Endodermal cell (in vitro differentiated cells): ENCODE data around the gene CTU2. TPM values are rescaled to one million over a fixed set of nuclear protein-coding genes. Genes with fewer than 3 reads are reported as not detected.

ENCODE experiments used
- DNase-seq: peaks from one replicate; pipeline ENCODE4 v3.0.0-alpha.2; 2017
- H3K27ac ChIP-seq: 2 replicates; pipeline ENCODE4 v1.5.1; 2013; ENCODE audit warnings: mild to moderate bottlenecking, low read depth, low read length, moderate library complexity
- H3K27me3 ChIP-seq: 2 replicates; pipeline ENCODE4 v1.6.1; 2013; ENCODE audit warnings: mild to moderate bottlenecking, low read length, moderate library complexity; ENCODE audit not compliant: insufficient read depth, control insufficient read depth, poor library complexity, severe bottlenecking
- H3K36me3 ChIP-seq: 2 replicates; pipeline ENCODE4 v1.7.0; 2013; ENCODE audit warnings: mild to moderate bottlenecking, low read length, moderate library complexity; ENCODE audit not compliant: control insufficient read depth, insufficient read depth
- H3K4me1 ChIP-seq: one replicate; pipeline ENCODE4 v1.7.0; 2013; ENCODE audit warnings: low read length; ENCODE audit not compliant: control insufficient read depth, insufficient read depth
- H3K4me3 ChIP-seq: 2 replicates; pipeline ENCODE4 v1.5.1; 2013; ENCODE audit warnings: mild to moderate bottlenecking, low read length, moderate library complexity
- H3K9ac ChIP-seq: 2 replicates; pipeline ENCODE4 v1.6.1; 2013; ENCODE audit warnings: mild to moderate bottlenecking, low read length, moderate library complexity; ENCODE audit not compliant: poor library complexity, severe bottlenecking; ENCODE audit errors: extremely low read depth
- H3K9me3 ChIP-seq: 2 replicates; pipeline ENCODE4 v1.6.1; 2013; ENCODE audit warnings: mild to moderate bottlenecking, low read length, moderate library complexity; ENCODE audit not compliant: control insufficient read depth
- H3K27ac Mint-ChIP-seq: 2 replicates; pipeline ENCODE4 v1.8.0; 2020; ENCODE audit warnings: mixed read lengths
- H3K27me3 Mint-ChIP-seq: 2 replicates; pipeline ENCODE4 v1.8.0; 2021; ENCODE audit warnings: mild to moderate bottlenecking, mixed read lengths; ENCODE audit not compliant: insufficient read depth
- H3K36me3 Mint-ChIP-seq: 2 replicates; pipeline ENCODE4 v1.8.0; 2020; ENCODE audit warnings: low read depth, mixed read lengths
- H3K4me1 Mint-ChIP-seq: 2 replicates; pipeline ENCODE4 v1.8.0; 2020; ENCODE audit warnings: mixed read lengths
- H3K4me3 Mint-ChIP-seq: 2 replicates; pipeline ENCODE4 v1.8.0; 2020; ENCODE audit warnings: mild to moderate bottlenecking, moderate library complexity, mixed read lengths
- H3K9me3 Mint-ChIP-seq: 2 replicates; pipeline ENCODE4 v1.8.0; 2020; ENCODE audit warnings: mild to moderate bottlenecking, mixed read lengths
- WGBS, 2 experiments: methylation state at CpG; one replicate each; pipeline versions ENCODE4 v1.1.5 to v1.1.7; 2013; ENCODE audit warnings: missing lambda C conversion rate in 2 of 2, mixed read lengths in 1 of 2; ENCODE audit not compliant: insufficient coverage in 1 of 2, insufficient read length in 1 of 2; 5-methylcytosine and 5-hydroxymethylcytosine counted together
- total RNA-seq, 2 donors: library from RNA; stranded (reverse); fragmentation: NEBNext Ultra II Directional in 1 of 2; extraction: Animal tissue kit (Norgen Biotek cat#: 25700) in 1 of 2; gene quantifications; 2 replicates in 1 of 2; 3 replicates in 1 of 2; pipeline ENCODE4 v1.2.1, GENCODE V29; 2021
- TF ChIP-seq, protein P1 (sequence below): fragments of 200-600 bp; sonication (generic); conservative IDR thresholded peaks from 2 replicates; pipeline ENCODE4 v1.5.0; 2021; ENCODE audit warnings: antibody characterized with exemption, mild to moderate bottlenecking

CTU2 gene
- total RNA-seq, 2 donors from 2014 or later = 16.7 to 24.3 TPM

DNA sequence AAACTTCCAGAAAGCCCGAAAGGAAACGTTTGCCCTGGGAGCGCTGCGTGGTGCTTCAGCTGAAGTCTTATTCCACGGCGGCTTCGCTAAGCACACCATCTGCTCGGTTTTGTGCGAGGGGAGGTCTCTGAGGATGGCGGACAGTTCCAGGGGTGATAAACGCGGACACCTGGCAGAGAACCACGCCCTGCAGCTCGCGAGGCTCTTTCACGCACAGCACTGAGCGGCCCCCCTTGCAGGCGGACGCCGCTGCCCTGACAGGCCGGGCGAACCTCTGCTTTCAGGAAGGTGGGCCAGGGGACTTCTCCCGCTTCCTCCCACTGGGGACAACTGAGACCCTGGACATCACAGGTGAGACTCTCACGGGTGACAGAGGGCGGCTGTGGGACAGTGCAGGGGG is 47.1 kb upstream of the CTU2 start:
- Mint-ChIP-seq H3K4me1 (peaks cover 6% of the 10 kb centered on the region), H3K36me3 (peaks cover 10% of the 10 kb centered on the region), H3K4me3 (no peak overlapping the region), H3K27ac (no peak overlapping the region), H3K27me3 (no peaks in the 10 kb centered on the region), H3K9me3 (no peaks in the 10 kb centered on the region)
- TF ChIP-seq, protein P1, sequence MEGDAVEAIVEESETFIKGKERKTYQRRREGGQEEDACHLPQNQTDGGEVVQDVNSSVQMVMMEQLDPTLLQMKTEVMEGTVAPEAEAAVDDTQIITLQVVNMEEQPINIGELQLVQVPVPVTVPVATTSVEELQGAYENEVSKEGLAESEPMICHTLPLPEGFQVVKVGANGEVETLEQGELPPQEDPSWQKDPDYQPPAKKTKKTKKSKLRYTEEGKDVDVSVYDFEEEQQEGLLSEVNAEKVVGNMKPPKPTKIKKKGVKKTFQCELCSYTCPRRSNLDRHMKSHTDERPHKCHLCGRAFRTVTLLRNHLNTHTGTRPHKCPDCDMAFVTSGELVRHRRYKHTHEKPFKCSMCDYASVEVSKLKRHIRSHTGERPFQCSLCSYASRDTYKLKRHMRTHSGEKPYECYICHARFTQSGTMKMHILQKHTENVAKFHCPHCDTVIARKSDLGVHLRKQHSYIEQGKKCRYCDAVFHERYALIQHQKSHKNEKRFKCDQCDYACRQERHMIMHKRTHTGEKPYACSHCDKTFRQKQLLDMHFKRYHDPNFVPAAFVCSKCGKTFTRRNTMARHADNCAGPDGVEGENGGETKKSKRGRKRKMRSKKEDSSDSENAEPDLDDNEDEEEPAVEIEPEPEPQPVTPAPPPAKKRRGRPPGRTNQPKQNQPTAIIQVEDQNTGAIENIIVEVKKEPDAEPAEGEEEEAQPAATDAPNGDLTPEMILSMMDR = no peak
- H3K4me1 ChIP-seq = no peaks in the 10 kb centered on the region
- no peak overlapping the region for H3K4me3 ChIP-seq
- no peak overlapping the region for H3K9ac ChIP-seq
- H3K27ac ChIP-seq = no peak overlapping the region
- no peaks in the 10 kb centered on the region for H3K27me3 ChIP-seq
- no peaks in the 10 kb centered on the region for H3K9me3 ChIP-seq
- DNase-seq = no peak
- H3K36me3 ChIP-seq = peaks cover 5% of the 10 kb centered on the region
- WGBS, 2 experiments = 93 to 95% methylated on average over 18 to 25 of the region's 25 CpGs

DNA sequence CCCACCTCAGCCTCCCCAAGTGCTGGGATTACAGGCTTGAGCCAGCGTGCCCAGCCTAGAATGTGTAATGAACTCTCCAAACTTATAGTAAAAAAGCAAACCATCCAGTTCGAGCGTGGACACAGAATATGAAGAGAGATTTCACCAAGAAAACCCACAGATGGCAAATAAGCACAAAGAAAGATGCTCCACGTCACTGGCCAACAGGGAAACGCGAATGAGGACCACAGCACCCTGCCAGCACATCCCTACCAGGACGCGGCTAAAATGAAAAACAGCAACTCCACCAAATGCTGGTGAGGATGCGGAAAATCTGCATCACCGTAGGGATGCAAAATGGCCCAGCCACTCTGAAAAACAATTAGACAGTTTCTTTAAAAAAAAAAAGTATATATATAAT is 44.8 kb upstream of the CTU2 start:
- Histone ChIP-seq H3K27me3 (no peaks in the 10 kb centered on the region), H3K27ac (no peak overlapping the region), H3K9me3 (no peaks in the 10 kb centered on the region), H3K9ac (no peak overlapping the region), H3K36me3 (peaks cover 14% of the 10 kb centered on the region), H3K4me3 (peak overlapping the region; percentile 87), H3K4me1 (no peaks in the 10 kb centered on the region)
- peaks cover 6% of the 10 kb centered on the region for H3K4me1 Mint-ChIP-seq
- H3K4me3 Mint-ChIP-seq = peak overlapping the region; percentile 87
- no peaks in the 10 kb centered on the region for H3K9me3 Mint-ChIP-seq
- 85 to 88% methylated on average over 8 to 10 of the region's 10 CpGs for WGBS, 2 experiments
- H3K27ac Mint-ChIP-seq = no peak overlapping the region
- no peak for DNase-seq
- no peaks in the 10 kb centered on the region for H3K27me3 Mint-ChIP-seq
- TF ChIP-seq, protein P1 = no peak
- peaks cover 4% of the 10 kb centered on the region for H3K36me3 Mint-ChIP-seq

DNA sequence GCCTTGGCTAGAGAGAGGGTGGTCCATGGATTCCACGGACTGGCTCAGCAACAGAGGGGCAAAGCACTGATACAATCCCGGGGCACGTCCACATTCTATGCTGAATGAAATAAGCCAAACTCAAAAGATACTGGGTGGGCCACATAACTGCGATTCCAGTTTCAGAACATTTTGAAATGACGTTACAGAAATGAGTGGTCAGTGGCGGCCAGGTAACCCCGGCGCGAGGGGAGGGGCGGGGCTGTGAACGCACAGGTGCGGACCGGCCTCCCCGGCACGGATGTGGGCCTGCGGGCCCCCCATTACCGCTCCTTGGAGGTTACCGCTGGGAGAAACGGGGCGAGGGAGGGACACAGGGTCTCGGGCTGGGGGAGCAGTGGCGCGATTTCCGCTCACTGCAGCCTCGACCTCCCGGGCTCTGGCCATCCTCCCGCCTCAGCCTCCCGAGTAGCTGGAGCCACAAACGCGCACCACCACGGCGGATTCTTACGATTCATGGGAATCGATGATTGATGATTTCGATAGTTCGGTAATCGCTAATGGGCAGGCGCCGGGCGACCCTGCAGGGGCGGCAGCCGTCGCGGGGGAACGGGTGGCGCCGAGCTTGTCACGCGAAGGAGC is 44.0 kb upstream of the CTU2 start:
- H3K27ac Mint-ChIP-seq = no peak overlapping the region
- peaks cover 14% of the 10 kb centered on the region for H3K36me3 ChIP-seq
- H3K9ac ChIP-seq = peak overlapping the region; percentile 70
- H3K9me3 ChIP-seq = no peaks in the 10 kb centered on the region
- H3K4me1 ChIP-seq = no peaks in the 10 kb centered on the region
- peaks cover 9% of the 10 kb centered on the region for H3K36me3 Mint-ChIP-seq
- H3K27ac ChIP-seq = peak overlapping the region; percentile 84
- H3K4me3 Mint-ChIP-seq = peak overlapping the region; percentile 87
- peak; percentile 69 for DNase-seq
- peaks cover 6% of the 10 kb centered on the region for H3K4me1 Mint-ChIP-seq
- H3K4me3 ChIP-seq = peak overlapping the region; percentile 87
- WGBS, 2 experiments = 2 to 3% methylated on average over 29 to 49 of the region's 49 CpGs
- H3K9me3 Mint-ChIP-seq = no peaks in the 10 kb centered on the region
- no peaks in the 10 kb centered on the region for H3K27me3 ChIP-seq
- H3K27me3 Mint-ChIP-seq = no peaks in the 10 kb centered on the region
- TF ChIP-seq, protein P1 = no peak
